HL-60 (cell line): ENCODE data around the gene SAPCD2.

Experiments used
- CTCF ChIP-seq: IDR thresholded peaks from one replicate; pipeline ENCODE4 v1.5.1; 2011; ENCODE audit warnings: low read length, control low read depth, inconsistent platforms; ENCODE audit not compliant: insufficient read depth
- POLR2AphosphoS5 ChIP-seq: IDR thresholded peaks from 2 replicates; pipeline ENCODE4 v1.6.1; 2012; ENCODE audit warnings: low read depth

- TF ChIP-seq CTCF (no peak), POLR2AphosphoS5 (no peak)
Observed at GRCh38 chr9:137044502-137045177, 25.7 kb downstream of the SAPCD2 start.
